Measurements from ENCODE around the gene PPP1R37.

The PPP1R37 gene

GRCh38 chr19:45168767-45169351, 75.9 kb downstream of the PPP1R37 start:
- H3K27ac ChIP-seq (ENCODE audit: low read depth, low read length), result no peak overlapping the region
- H4K20me1 ChIP-seq (ENCODE audit: control insufficient read depth, insufficient read depth, low read depth, low read length), result no peaks in the 10 kb centered on the region
- no peaks in the 10 kb centered on the region for H3K9me3 ChIP-seq (ENCODE audit: control insufficient read depth, insufficient read depth, low read length)
- no peak overlapping the region for H3K4me3 ChIP-seq (ENCODE audit: low read length)
- no peaks in the 10 kb centered on the region for H3K27me3 ChIP-seq (ENCODE audit: control insufficient read depth, low read length)
- TF ChIP-seq EZH2phosphoT487 (IDR thresholded peaks at IDR 0.05; ENCODE audit: borderline replicate concordance, low read length) (no peak), CTCF (IDR thresholded peaks at IDR 0.05; ENCODE audit: low read depth, low read length, poor library complexity, severe bottlenecking) (no peak)
- H3K4me1 ChIP-seq (ENCODE audit: control insufficient read depth, low read length), result peaks cover 17% of the 10 kb centered on the region
- H3K79me2 ChIP-seq (ENCODE audit: control insufficient read depth, low read length), result peaks cover 6% of the 10 kb centered on the region
- H3K36me3 ChIP-seq (ENCODE audit: control insufficient read depth, low read length), result no peaks in the 10 kb centered on the region
- H3K9me2 ChIP-seq (replicated peaks; ENCODE audit: control insufficient read depth, low read length), result no peaks in the 10 kb centered on the region
- no peaks in the 10 kb centered on the region for H3F3A ChIP-seq (ENCODE audit: control insufficient read depth, insufficient read depth)
- H3K4me2 ChIP-seq (ENCODE audit: low read length), result no peak overlapping the region

DNA sequence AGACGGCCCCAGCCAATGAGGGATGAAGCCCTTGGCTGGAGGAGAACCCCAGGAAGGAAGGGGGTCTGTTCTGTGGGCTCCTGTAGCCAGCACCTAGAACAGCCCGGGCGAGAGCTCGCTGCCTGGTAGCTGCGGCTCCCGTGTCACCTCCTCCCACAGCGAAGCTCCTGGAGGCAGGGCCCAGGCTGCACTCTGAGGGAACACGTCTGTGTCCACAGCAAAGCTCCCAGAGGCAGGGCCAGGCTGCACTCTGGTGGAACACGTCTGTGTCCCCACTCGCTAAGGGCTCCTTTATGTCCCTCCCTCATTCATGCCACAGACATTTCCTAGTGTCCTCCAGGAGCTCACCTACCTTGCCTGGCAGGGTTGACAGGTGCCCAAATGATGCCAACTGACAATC, 76.6 kb downstream of the PPP1R37 start:
- no peaks in the 10 kb centered on the region for H3K27me3 ChIP-seq (ENCODE audit: control insufficient read depth, low read length)
- no peak overlapping the region for H3K4me2 ChIP-seq (ENCODE audit: low read length)
- no peaks in the 10 kb centered on the region for H3F3A ChIP-seq (ENCODE audit: control insufficient read depth, insufficient read depth)

DNA sequence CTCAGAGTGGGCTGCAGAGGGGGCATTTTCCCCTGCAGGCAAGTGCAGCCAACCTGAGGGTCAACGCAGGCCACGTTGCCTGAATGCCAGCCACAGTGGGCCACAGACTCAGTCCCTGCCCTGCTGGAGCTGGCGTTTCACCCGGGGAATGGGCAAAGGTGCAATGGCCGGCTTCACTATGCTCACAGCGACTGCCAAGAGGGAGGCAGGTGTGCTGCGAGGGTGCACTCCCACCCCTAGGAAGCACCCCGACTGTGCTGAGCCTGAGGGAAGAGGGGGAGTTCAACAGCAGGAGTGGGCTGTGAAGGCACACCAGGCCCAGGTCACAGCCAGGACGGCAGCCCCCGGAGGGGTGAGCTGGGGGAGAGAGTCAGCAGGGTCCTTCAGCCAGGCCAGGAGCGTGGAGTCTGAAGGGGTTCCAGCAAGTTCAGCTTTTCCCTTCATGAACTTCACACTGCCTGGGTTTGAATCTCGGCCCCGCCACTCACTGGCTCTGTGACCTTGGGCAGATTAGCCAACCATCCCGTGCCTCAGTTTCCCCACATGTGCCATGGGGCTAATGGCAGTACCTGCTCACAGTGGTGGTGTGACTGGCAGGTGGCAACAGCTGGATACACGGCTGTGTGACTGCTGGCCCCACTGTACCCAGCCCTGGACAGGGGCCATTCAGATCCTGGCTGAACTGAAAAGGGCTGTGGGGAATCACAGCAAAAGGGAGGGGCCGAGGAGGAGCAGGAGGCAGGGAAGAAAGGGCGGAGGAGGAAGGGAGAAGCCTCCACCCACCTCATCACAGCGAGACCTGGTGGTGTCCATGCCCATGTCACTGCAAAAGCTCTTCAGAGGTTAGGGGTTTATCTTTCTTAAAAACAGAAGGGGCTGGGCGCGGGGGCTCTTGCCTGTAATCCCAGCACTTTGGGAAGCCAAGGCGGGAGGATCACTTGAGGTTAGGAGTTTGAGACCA, 77.4 kb downstream of the PPP1R37 start:
- Histone ChIP-seq H3K4me2 (ENCODE audit: low read length) (no peak overlapping the region), H3K9me3 (ENCODE audit: control insufficient read depth, insufficient read depth, low read length) (no peaks in the 10 kb centered on the region), H3K9me2 (replicated peaks; ENCODE audit: control insufficient read depth, low read length) (no peaks in the 10 kb centered on the region), H4K20me1 (ENCODE audit: control insufficient read depth, insufficient read depth, low read depth, low read length) (no peaks in the 10 kb centered on the region), H3K4me1 (ENCODE audit: control insufficient read depth, low read length) (peaks cover 6% of the 10 kb centered on the region; the same call in 1 of the 2 replicates), H3K27ac (ENCODE audit: low read depth, low read length) (no peak overlapping the region), H3K27me3 (ENCODE audit: control insufficient read depth, low read length) (no peaks in the 10 kb centered on the region), H3F3A (ENCODE audit: control insufficient read depth, insufficient read depth) (no peaks in the 10 kb centered on the region), H3K79me2 (ENCODE audit: control insufficient read depth, low read length) (peaks cover 12% of the 10 kb centered on the region), H3K36me3 (ENCODE audit: control insufficient read depth, low read length) (no peaks in the 10 kb centered on the region), H3K4me3 (ENCODE audit: low read length) (no peak overlapping the region)
- TF ChIP-seq CTCF (IDR thresholded peaks at IDR 0.05; ENCODE audit: low read depth, low read length, poor library complexity, severe bottlenecking) (no peak), EZH2phosphoT487 (IDR thresholded peaks at IDR 0.05; ENCODE audit: borderline replicate concordance, low read length) (no peak)

More for the DNA sequence above, 76.6 kb downstream of the PPP1R37 start:
- Histone ChIP-seq H3K4me3 (ENCODE audit: low read length) (no peak overlapping the region), H3K9me3 (ENCODE audit: control insufficient read depth, insufficient read depth, low read length) (no peaks in the 10 kb centered on the region), H4K20me1 (ENCODE audit: control insufficient read depth, insufficient read depth, low read depth, low read length) (no peaks in the 10 kb centered on the region), H3K4me1 (ENCODE audit: control insufficient read depth, low read length) (peaks cover 10% of the 10 kb centered on the region), H3K36me3 (ENCODE audit: control insufficient read depth, low read length) (no peaks in the 10 kb centered on the region), H3K27ac (ENCODE audit: low read depth, low read length) (no peak overlapping the region), H3K79me2 (ENCODE audit: control insufficient read depth, low read length) (peaks cover 11% of the 10 kb centered on the region), H3K9me2 (replicated peaks; ENCODE audit: control insufficient read depth, low read length) (no peaks in the 10 kb centered on the region)
- no peak for TF ChIP-seq EZH2phosphoT487 (IDR thresholded peaks at IDR 0.05; ENCODE audit: borderline replicate concordance, low read length)
- TF ChIP-seq CTCF (IDR thresholded peaks at IDR 0.05; ENCODE audit: low read depth, low read length, poor library complexity, severe bottlenecking), result no peak
